H1 (cell line): ENCODE measurements around the gene SPACA7. TPM values are rescaled to one million over a fixed set of nuclear protein-coding genes. Genes with fewer than 3 reads are reported as not detected.

ENCODE experiments used
- polyA plus RNA-seq, 7 experiments: library from polyadenylated mRNA; depleted of rRNA in 3 of 7; stranded (reverse) in 5 of 7; unstranded in 2 of 7; fragments of >200 nt in 5 of 7; fragments of 200-250 nt in 2 of 7; gene quantifications; 1 replicate in 5 of 7; 2 replicates in 1 of 7; 4 replicates in 1 of 7; pipeline versions ENCODE4 v1.2.1 to v1.2.3, GENCODE V29; 2011 to 2013; ENCODE audit warnings: missing spikeins in 2 of 7, mixed read lengths in 2 of 7
- total RNA-seq: library from RNA; stranded (reverse); fragmentation: NEBNext Ultra II Directional; extraction: Animal tissue kit (Norgen Biotek cat#: 25700); gene quantifications from 2 replicates; pipeline ENCODE4 v1.2.1, GENCODE V29; 2021
- TF ChIP-seq, protein P1 (sequence below): fragments of 300-600 bp; sonication (generic); IDR thresholded peaks from 2 replicates; pipeline ENCODE4 v1.7.1; 2012; ENCODE audit warnings: low read length, moderate library complexity, mild to moderate bottlenecking, inconsistent platforms; ENCODE audit not compliant: insufficient replicate concordance

SPACA7 gene
- total and polyA plus RNA-seq, 2 of the 8 experiments (the other 6 are each of a cell fraction or from before 2014, with no cell fraction given): not detected

GRCh38 chr13:112446347-112446861 is 70.2 kb downstream of the SPACA7 start (continued):
- TF ChIP-seq, protein P1, sequence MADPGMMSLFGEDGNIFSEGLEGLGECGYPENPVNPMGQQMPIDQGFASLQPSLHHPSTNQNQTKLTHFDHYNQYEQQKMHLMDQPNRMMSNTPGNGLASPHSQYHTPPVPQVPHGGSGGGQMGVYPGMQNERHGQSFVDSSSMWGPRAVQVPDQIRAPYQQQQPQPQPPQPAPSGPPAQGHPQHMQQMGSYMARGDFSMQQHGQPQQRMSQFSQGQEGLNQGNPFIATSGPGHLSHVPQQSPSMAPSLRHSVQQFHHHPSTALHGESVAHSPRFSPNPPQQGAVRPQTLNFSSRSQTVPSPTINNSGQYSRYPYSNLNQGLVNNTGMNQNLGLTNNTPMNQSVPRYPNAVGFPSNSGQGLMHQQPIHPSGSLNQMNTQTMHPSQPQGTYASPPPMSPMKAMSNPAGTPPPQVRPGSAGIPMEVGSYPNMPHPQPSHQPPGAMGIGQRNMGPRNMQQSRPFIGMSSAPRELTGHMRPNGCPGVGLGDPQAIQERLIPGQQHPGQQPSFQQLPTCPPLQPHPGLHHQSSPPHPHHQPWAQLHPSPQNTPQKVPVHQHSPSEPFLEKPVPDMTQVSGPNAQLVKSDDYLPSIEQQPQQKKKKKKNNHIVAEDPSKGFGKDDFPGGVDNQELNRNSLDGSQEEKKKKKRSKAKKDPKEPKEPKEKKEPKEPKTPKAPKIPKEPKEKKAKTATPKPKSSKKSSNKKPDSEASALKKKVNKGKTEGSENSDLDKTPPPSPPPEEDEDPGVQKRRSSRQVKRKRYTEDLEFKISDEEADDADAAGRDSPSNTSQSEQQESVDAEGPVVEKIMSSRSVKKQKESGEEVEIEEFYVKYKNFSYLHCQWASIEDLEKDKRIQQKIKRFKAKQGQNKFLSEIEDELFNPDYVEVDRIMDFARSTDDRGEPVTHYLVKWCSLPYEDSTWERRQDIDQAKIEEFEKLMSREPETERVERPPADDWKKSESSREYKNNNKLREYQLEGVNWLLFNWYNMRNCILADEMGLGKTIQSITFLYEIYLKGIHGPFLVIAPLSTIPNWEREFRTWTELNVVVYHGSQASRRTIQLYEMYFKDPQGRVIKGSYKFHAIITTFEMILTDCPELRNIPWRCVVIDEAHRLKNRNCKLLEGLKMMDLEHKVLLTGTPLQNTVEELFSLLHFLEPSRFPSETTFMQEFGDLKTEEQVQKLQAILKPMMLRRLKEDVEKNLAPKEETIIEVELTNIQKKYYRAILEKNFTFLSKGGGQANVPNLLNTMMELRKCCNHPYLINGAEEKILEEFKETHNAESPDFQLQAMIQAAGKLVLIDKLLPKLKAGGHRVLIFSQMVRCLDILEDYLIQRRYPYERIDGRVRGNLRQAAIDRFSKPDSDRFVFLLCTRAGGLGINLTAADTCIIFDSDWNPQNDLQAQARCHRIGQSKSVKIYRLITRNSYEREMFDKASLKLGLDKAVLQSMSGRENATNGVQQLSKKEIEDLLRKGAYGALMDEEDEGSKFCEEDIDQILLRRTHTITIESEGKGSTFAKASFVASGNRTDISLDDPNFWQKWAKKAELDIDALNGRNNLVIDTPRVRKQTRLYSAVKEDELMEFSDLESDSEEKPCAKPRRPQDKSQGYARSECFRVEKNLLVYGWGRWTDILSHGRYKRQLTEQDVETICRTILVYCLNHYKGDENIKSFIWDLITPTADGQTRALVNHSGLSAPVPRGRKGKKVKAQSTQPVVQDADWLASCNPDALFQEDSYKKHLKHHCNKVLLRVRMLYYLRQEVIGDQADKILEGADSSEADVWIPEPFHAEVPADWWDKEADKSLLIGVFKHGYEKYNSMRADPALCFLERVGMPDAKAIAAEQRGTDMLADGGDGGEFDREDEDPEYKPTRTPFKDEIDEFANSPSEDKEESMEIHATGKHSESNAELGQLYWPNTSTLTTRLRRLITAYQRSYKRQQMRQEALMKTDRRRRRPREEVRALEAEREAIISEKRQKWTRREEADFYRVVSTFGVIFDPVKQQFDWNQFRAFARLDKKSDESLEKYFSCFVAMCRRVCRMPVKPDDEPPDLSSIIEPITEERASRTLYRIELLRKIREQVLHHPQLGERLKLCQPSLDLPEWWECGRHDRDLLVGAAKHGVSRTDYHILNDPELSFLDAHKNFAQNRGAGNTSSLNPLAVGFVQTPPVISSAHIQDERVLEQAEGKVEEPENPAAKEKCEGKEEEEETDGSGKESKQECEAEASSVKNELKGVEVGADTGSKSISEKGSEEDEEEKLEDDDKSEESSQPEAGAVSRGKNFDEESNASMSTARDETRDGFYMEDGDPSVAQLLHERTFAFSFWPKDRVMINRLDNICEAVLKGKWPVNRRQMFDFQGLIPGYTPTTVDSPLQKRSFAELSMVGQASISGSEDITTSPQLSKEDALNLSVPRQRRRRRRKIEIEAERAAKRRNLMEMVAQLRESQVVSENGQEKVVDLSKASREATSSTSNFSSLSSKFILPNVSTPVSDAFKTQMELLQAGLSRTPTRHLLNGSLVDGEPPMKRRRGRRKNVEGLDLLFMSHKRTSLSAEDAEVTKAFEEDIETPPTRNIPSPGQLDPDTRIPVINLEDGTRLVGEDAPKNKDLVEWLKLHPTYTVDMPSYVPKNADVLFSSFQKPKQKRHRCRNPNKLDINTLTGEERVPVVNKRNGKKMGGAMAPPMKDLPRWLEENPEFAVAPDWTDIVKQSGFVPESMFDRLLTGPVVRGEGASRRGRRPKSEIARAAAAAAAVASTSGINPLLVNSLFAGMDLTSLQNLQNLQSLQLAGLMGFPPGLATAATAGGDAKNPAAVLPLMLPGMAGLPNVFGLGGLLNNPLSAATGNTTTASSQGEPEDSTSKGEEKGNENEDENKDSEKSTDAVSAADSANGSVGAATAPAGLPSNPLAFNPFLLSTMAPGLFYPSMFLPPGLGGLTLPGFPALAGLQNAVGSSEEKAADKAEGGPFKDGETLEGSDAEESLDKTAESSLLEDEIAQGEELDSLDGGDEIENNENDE: no peak
